K562 (cell line): ENCODE measurements around the gene PSMA1. TPM values are rescaled to one million over a fixed set of nuclear protein-coding genes. Genes with fewer than 3 reads are reported as not detected.

Source experiments
- EP400 ChIP-seq: fragments of 450-650 bp; IDR thresholded peaks from 2 replicates; pipeline ENCODE4 v1.6.1; 2017; ENCODE audit warnings: antibody characterized with exemption, mild to moderate bottlenecking, moderate library complexity
- HOMEZ ChIP-seq: fragments of 250-450 bp; sonication (Bioruptor Pico); IDR thresholded peaks from 2 replicates; pipeline ENCODE4 v1.4.0; 2020; ENCODE audit warnings: mild to moderate bottlenecking, moderate library complexity
- MCM3 ChIP-seq: fragments of 450-650 bp; IDR thresholded peaks from 2 replicates; pipeline ENCODE4 v1.6.1; 2016
- MGA ChIP-seq: fragments of 450-650 bp; IDR thresholded peaks from 2 replicates; pipeline ENCODE4 v1.6.1; 2016; ENCODE audit warnings: mild to moderate bottlenecking, moderate library complexity
- NCOR1 ChIP-seq: fragments of 450-650 bp; IDR thresholded peaks from 2 replicates; pipeline ENCODE4 v1.6.1; 2016; ENCODE audit warnings: mild to moderate bottlenecking, moderate library complexity
- NFRKB ChIP-seq: fragments of 450-650 bp; IDR thresholded peaks from 2 replicates; pipeline ENCODE4 v1.6.1; 2016; ENCODE audit warnings: low read depth
- TFE3 ChIP-seq: fragments of 450-650 bp; formaldehyde crosslinking; IDR thresholded peaks from 2 replicates; pipeline ENCODE4 v1.4.0; 2020; ENCODE audit warnings: mild to moderate bottlenecking, mixed read lengths
- THAP7 ChIP-seq: fragments of 250-450 bp; sonication (Bioruptor Pico); IDR thresholded peaks from 2 replicates; pipeline ENCODE4 v1.5.0; 2021
- ZBTB2 ChIP-seq: fragments of 450-650 bp; IDR thresholded peaks from 2 replicates; pipeline ENCODE4 v1.6.1; 2016; ENCODE audit warnings: antibody characterized with exemption
- ZNF197 ChIP-seq: fragments of 200-800 bp; sonication (Bioruptor generic); IDR thresholded peaks from 2 replicates; pipeline ENCODE4 v1.6.1; 2016; ENCODE audit warnings: low read depth, missing genetic modification characterization, missing compliant biosample characterization
- ZNF263 ChIP-seq: sonication (generic); formaldehyde crosslinking; IDR thresholded peaks from 2 replicates; pipeline ENCODE4 v1.8.0; 2022; ENCODE audit warnings: mild to moderate bottlenecking, missing genetic modification reagents, borderline replicate concordance
- polyA plus RNA-seq, 8 experiments: library from polyadenylated mRNA; depleted of rRNA in 4 of 8; stranded (reverse) in 5 of 8; unstranded in 3 of 8; fragments of >200 nt; fragmentation: Nextera tagmentation in 2 of 8; fragmentation: Illumina TruSeq in 1 of 8; extraction: Ambion mirVana in 2 of 8; extraction: Trizol in 1 of 8; gene quantifications; 2 replicates each; pipeline versions ENCODE4 v1.2.1 to v1.2.3, GENCODE V29; 2011 to 2014; ENCODE audit warnings: inconsistent platforms in 1 of 8, missing spikeins in 1 of 8
- total RNA-seq, 7 experiments: library from RNA; depleted of rRNA in 6 of 7; stranded (reverse); fragments of >200 nt in 6 of 7; fragmentation: Illumina TruSeq in 2 of 7; extraction: Trizol in 2 of 7; gene quantifications; 2 replicates each; pipeline versions ENCODE4 v1.2.1 to v1.2.3, GENCODE V29; 2011 to 2021; ENCODE audit warnings: low replicate concordance in 1 of 7

Gene PSMA1
- total and polyA plus RNA-seq, 9 of the 15 experiments (the other 6 are each of a cell fraction or from before 2014, with no cell fraction given): 283 to 1,007 (median 424) TPM

GRCh38 chr11:14546672-14547071 is 26.5 kb upstream of the PSMA1 start (continued):
- TF ChIP-seq ZBTB2: no peak
- TF ChIP-seq THAP7 (CRISPR knock-in tag): no peak
- TF ChIP-seq HOMEZ (CRISPR knock-in tag): no peak
- TF ChIP-seq MCM3: no peak
- TF ChIP-seq ZNF197 (CRISPR knock-in tag): no peak
- no peak for TF ChIP-seq TFE3 (CRISPR knock-in tag)
- TF ChIP-seq NFRKB: no peak
- TF ChIP-seq MGA: no peak
- no peak for TF ChIP-seq ZNF263 (CRISPR knock-in tag)
- no peak for TF ChIP-seq EP400
- TF ChIP-seq NCOR1: no peak
- TF ChIP-seq, all 486 proteins: peak for 0
